HEK293T (cell line): ENCODE results near the gene ENDOD1.

Experiments used
- CTCF ChIA-PET: fragments of 350-600 bp; formaldehyde crosslinking; extraction: SDS; loops from one replicate; lab custom pipeline; 2021; ENCODE audit warnings: antibody characterized with exemption, inconsistent platforms; lab: Yijun Ruan, JAX
- POLR2A ChIA-PET: fragments of 350-600 bp; formaldehyde crosslinking; extraction: SDS; loops from one replicate; lab custom pipeline; 2020; ENCODE audit warnings: antibody characterized with exemption, inconsistent platforms; lab: Yijun Ruan, JAX
- DNase-seq: peaks from one replicate; pipeline ENCODE4 v3.0.0; 2012; ENCODE audit warnings: mixed read lengths; ENCODE audit errors: extremely low spot score
- ARNT ChIP-seq: fragments of 450-650 bp; IDR thresholded peaks from 2 replicates; pipeline ENCODE4 v1.6.1; 2017; ENCODE audit warnings: mild to moderate bottlenecking
- BHLHE40 ChIP-seq: fragments of 450-650 bp; IDR thresholded peaks from 2 replicates; pipeline ENCODE4 v1.6.1; 2016; ENCODE audit warnings: mild to moderate bottlenecking, moderate library complexity, borderline replicate concordance
- CTBP1 ChIP-seq: fragments of 450-650 bp; IDR thresholded peaks from 2 replicates; pipeline ENCODE4 v1.6.1; 2016; ENCODE audit warnings: borderline replicate concordance
- ELF4 ChIP-seq: fragments of 450-650 bp; IDR thresholded peaks from 2 replicates; pipeline ENCODE4 v1.6.1; 2017; ENCODE audit warnings: antibody characterized with exemption
- FOXA1 ChIP-seq: fragments of 450-650 bp; IDR thresholded peaks from 2 replicates; pipeline ENCODE4 v1.6.1; 2016; ENCODE audit warnings: mild to moderate bottlenecking
- FOXK2 ChIP-seq: fragments of 450-650 bp; IDR thresholded peaks from 2 replicates; pipeline ENCODE4 v1.6.1; 2016; ENCODE audit warnings: mild to moderate bottlenecking
- FOXM1 ChIP-seq: fragments of 450-650 bp; IDR thresholded peaks from 2 replicates; pipeline ENCODE4 v1.6.1; 2017; ENCODE audit warnings: mild to moderate bottlenecking, borderline replicate concordance
- HDGF ChIP-seq: fragments of 450-650 bp; IDR thresholded peaks from 2 replicates; pipeline ENCODE4 v1.6.1; 2017; ENCODE audit warnings: antibody characterized with exemption, borderline replicate concordance
- L3MBTL2 ChIP-seq: fragments of 450-650 bp; conservative IDR thresholded peaks from 2 replicates; pipeline ENCODE4 v1.6.1; 2016; ENCODE audit warnings: mild to moderate bottlenecking
- LEF1 ChIP-seq: fragments of 450-650 bp; IDR thresholded peaks from 2 replicates; pipeline ENCODE4 v1.6.1; 2017; ENCODE audit warnings: mild to moderate bottlenecking, borderline replicate concordance
- NFRKB ChIP-seq: fragments of 450-650 bp; IDR thresholded peaks from 2 replicates; pipeline ENCODE4 v1.6.1; 2016; ENCODE audit warnings: mild to moderate bottlenecking, moderate library complexity
- SP1 ChIP-seq: fragments of 450-650 bp; IDR thresholded peaks from 2 replicates; pipeline ENCODE4 v1.6.1; 2017
- SUZ12 ChIP-seq: fragments of 450-650 bp; IDR thresholded peaks from 2 replicates; pipeline ENCODE4 v1.6.1; 2016; ENCODE audit warnings: mild to moderate bottlenecking
- TARDBP ChIP-seq: fragments of 450-650 bp; IDR thresholded peaks from 2 replicates; pipeline ENCODE4 v1.6.1; 2016
- ZNF384 ChIP-seq: fragments of 450-650 bp; IDR thresholded peaks from 2 replicates; pipeline ENCODE4 v1.6.1; 2016
- TF ChIP-seq, protein P1 (sequence below): fragments of 450-650 bp; IDR thresholded peaks from 2 replicates; pipeline ENCODE4 v1.6.1; 2016

The ENDOD1 gene

DNA sequence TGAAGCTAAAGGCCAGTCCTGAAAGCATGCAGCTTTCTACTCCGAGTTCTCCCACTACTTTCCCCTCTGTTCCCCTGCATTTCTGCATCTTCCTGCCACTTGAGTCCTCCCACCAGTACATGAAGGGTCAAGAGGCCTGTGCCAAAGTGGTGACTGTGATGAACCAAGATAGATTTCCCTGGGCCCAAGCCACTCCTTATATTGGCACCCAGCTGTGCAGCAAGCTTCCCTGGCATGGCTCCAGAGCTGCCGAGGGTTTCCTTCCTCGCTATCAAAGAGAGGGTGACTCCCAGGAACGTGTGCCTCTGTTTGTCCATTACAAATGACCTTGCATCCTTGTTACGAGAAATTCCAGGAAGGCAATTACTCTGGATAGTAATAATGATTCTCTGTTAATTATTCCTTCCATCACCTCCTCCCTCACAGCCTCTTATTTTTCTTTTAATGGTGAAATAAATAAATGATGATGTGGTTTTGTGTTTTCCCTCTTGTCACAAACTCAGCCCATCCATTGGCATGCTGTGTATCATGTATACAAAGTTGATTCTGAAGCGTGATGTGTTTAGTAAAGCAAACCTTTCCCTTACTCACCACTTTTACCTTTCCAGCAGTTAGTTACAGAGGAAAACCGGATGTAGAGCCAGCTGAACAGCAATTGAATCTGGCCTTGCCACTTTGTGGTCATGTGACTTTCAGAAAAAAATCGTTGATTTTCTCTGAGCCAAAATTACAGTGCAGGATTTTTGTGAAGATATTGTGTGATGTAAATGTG lies 14.7 kb upstream of the ENDOD1 start:
- CTCF ChIA-PET = no interaction called here
- POLR2A ChIA-PET = interaction anchor here (1.9 kb wide), 1 partner anchor 7 kb away, joined by 6 read pairs; no protein-coding TSS in a partner anchor
- no peak for DNase-seq

GRCh38 chr11:95076416-95076815 lies 13.2 kb upstream of the ENDOD1 start:
- TF ChIP-seq SUZ12 (no peak), FOXA1 (no peak), ZNF384 (no peak), ARNT (no peak), ELF4 (no peak), HDGF (no peak), FOXM1 (no peak), TARDBP (no peak), FOXK2 (no peak), NFRKB (no peak), LEF1 (no peak), CTBP1 (no peak), L3MBTL2 (no peak), BHLHE40 (no peak), SP1 (no peak)
- TF ChIP-seq, protein P1, sequence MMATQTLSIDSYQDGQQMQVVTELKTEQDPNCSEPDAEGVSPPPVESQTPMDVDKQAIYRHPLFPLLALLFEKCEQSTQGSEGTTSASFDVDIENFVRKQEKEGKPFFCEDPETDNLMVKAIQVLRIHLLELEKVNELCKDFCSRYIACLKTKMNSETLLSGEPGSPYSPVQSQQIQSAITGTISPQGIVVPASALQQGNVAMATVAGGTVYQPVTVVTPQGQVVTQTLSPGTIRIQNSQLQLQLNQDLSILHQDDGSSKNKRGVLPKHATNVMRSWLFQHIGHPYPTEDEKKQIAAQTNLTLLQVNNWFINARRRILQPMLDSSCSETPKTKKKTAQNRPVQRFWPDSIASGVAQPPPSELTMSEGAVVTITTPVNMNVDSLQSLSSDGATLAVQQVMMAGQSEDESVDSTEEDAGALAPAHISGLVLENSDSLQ = no peak
- DNase-seq = no peak
- POLR2A ChIA-PET = interaction anchor here (0.8 to 1.9 kb wide), 2 partner anchors 9 to 14 kb away, joined by 3 to 6 read pairs; partner anchors contain the start of gene ENDOD1
- CTCF ChIA-PET = interaction anchor here (0.8 kb wide), 1 partner anchor 9 kb away, joined by 3 read pairs; no protein-coding TSS in a partner anchor

More for the DNA sequence above, 14.7 kb upstream of the ENDOD1 start:
- no peak for TF ChIP-seq LEF1
- TF ChIP-seq, protein P1 = no peak
- TF ChIP-seq ARNT = no peak
- no peak for TF ChIP-seq TARDBP
- no peak for TF ChIP-seq HDGF
- no peak for TF ChIP-seq SUZ12
- TF ChIP-seq ZNF384 = no peak
- no peak for TF ChIP-seq BHLHE40
- no peak for TF ChIP-seq FOXA1
- TF ChIP-seq NFRKB = no peak
- no peak for TF ChIP-seq FOXK2
- TF ChIP-seq L3MBTL2 = no peak
- TF ChIP-seq CTBP1 = no peak
- no peak for TF ChIP-seq SP1
- no peak for TF ChIP-seq ELF4
- no peak for TF ChIP-seq FOXM1

- ChIA-PET CTCF (interaction anchor here (0.8 kb wide), 1 partner anchor 10 kb away, joined by 3 read pairs; no protein-coding TSS in a partner anchor), POLR2A (no interaction called here)
- no peak for TF ChIP-seq SUZ12
- TF ChIP-seq SP1 = no peak
- no peak for TF ChIP-seq LEF1
- TF ChIP-seq BHLHE40 = no peak
- no peak for TF ChIP-seq FOXA1
- TF ChIP-seq CTBP1 = no peak
- TF ChIP-seq, protein P1 = no peak
- TF ChIP-seq L3MBTL2 = no peak
- no peak for TF ChIP-seq HDGF
- TF ChIP-seq ARNT = no peak
- no peak for TF ChIP-seq FOXM1
- no peak for TF ChIP-seq TARDBP
- TF ChIP-seq ZNF384 = no peak
- DNase-seq = no peak
Observed at GRCh38 chr11:95076981-95077380, 12.7 kb upstream of the ENDOD1 start.

DNA sequence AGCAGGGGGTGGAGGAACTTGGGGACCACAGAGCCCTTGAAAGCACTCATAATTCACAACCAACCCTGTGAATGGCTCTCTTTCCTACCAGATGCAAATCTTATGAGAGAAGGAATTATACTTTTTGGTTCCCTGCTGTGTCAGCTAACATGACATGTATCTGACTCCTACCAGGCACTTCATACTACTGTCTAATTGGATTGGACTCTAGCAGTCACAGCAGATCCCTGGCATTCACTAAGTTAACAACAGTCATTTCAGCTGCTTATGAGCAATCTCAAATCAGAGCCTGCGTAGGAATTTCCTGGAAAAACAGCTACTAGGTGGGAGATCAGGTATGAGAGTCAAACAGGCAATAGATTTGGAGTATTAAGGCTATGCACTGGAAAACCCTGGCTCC lies 11.1 kb upstream of the ENDOD1 start:
- no peak for DNase-seq
- POLR2A ChIA-PET = interaction anchor here (0.9 kb wide), 1 partner anchor 106 kb away, joined by 3 read pairs; the partner anchor contains the start of gene CWC15
- CTCF ChIA-PET = no interaction called here
- TF ChIP-seq ZNF384 = no peak

GRCh38 chr11:95081010-95081409 lies 8.6 kb upstream of the ENDOD1 start:
- ChIA-PET POLR2A (interaction anchor here (1.2 to 1.7 kb wide), 2 partner anchors 10 to 14 kb away, joined by 3 to 15 read pairs; partner anchors contain the start of gene SRSF8), CTCF (no interaction called here)
- no peak for DNase-seq
- TF ChIP-seq SUZ12 (no peak), L3MBTL2 (no peak), CTBP1 (no peak), SP1 (no peak), ELF4 (no peak), FOXM1 (no peak), FOXK2 (no peak), HDGF (no peak), BHLHE40 (no peak), TARDBP (no peak), ZNF384 (no peak), LEF1 (no peak), NFRKB (no peak)
- TF ChIP-seq, protein P1 = no peak
